ENCODE data around the gene DNAJB6.

DNA sequence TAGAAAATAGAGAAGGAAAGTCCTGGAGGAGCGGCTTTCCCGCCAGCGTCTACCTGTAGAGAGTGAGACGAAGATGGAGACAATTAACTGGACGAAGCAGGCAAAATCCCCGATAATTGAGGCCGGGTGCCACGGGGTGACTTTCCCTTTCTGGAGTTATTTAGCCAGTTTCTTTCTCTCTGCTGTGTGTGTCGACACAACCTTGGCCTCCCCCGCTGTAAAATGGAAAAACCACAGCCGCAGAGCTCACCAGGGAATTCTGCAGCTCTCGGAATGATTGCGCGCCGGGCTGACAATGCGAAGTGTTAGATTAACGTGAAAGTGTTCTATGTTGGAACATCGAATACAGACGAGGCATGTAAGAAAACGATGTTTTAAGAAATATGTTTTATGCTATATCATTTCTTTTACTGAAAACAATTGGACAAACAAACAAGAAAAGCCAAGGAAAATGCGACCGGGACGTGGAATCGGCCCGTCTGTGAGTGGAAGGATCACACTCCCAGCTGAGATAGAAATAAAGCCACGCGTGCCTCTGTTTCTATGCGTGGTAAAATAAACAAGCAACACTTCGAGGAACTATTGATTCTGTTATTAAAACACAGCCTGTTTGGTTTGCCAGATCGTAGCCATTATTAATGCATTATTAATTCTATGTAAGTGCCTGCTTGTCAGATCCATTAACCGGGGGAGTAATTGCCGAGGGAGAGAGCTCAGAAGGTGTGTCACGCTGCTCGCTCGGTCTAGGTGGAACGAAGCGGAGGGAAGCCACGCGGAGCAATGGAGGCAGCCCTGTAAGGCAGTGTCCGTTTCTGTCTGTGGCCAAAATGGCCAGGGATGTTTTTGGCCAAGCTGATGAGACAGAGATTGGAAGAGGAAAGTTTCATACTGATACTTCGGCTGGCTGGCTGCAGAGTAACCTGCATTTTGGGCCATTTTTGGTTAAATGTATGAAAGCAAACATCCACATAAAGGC, 129.4 kb downstream of the DNAJB6 start:
- TF ChIP-seq CTCF (conservative IDR thresholded peaks at IDR 0.05; ENCODE audit: low read depth, low read length) (no peak), POLR2A (IDR thresholded peaks at IDR 0.05; ENCODE audit: low read depth, low read length) (no peak), RAD21 (IDR thresholded peaks at IDR 0.05; ENCODE audit: low read length) (no peak), CHD1 (IDR thresholded peaks at IDR 0.05; ENCODE audit: low read depth, low read length) (no peak), RCOR1 (IDR thresholded peaks at IDR 0.05; ENCODE audit: insufficient replicate concordance, low read length) (no peak), USF2 (IDR thresholded peaks at IDR 0.05; ENCODE audit: low read depth, low read length) (no peak), MAFK (IDR thresholded peaks at IDR 0.05; ENCODE audit: low read depth, low read length) (no peak), MAZ (IDR thresholded peaks at IDR 0.05; ENCODE audit: borderline replicate concordance, low read depth, low read length) (no peak), NFE2L2 (IDR thresholded peaks at IDR 0.05; ENCODE audit: low read depth, low read length) (no peak), CEBPB (IDR thresholded peaks at IDR 0.05; ENCODE audit: low read depth, low read length) (no peak), SMC3 (IDR thresholded peaks at IDR 0.05; ENCODE audit: low read depth, low read length) (no peak), FOS (IDR thresholded peaks at IDR 0.05; ENCODE audit: low read depth, low read length) (no peak)
- TF ChIP-seq, protein P1, sequence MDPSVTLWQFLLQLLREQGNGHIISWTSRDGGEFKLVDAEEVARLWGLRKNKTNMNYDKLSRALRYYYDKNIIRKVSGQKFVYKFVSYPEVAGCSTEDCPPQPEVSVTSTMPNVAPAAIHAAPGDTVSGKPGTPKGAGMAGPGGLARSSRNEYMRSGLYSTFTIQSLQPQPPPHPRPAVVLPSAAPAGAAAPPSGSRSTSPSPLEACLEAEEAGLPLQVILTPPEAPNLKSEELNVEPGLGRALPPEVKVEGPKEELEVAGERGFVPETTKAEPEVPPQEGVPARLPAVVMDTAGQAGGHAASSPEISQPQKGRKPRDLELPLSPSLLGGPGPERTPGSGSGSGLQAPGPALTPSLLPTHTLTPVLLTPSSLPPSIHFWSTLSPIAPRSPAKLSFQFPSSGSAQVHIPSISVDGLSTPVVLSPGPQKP (IDR thresholded peaks at IDR 0.05; ENCODE audit: borderline replicate concordance, low read depth, low read length), result no peak

Data from IMR-90 (cell line).